DMS153 treated with DMSO at 0.1 percent for 48 hours (cell line): Measurements from ENCODE around the gene YWHAG.
"Not testable (repeated sequence)": the region's sequence is repeated elsewhere in the genome, so short reads cannot be mapped to it uniquely, and the experiment has no call there.

Experiments
- DNase-seq: peaks from one replicate; lab custom pipeline; 2025; ENCODE audit not compliant: unreplicated experiment; lab: John Stamatoyannopoulos, UW

YWHAG gene

GRCh38 chr7:76349313-76349885 is 9.4 kb downstream of the YWHAG start:
- DNase-seq = no peak

- no peak for DNase-seq
Measured at GRCh38 chr7:76347710-76348109, 11.1 kb downstream of the YWHAG start.

- no peak for DNase-seq
Measured at GRCh38 chr7:76346778-76347177, 12.0 kb downstream of the YWHAG start.

DNA sequence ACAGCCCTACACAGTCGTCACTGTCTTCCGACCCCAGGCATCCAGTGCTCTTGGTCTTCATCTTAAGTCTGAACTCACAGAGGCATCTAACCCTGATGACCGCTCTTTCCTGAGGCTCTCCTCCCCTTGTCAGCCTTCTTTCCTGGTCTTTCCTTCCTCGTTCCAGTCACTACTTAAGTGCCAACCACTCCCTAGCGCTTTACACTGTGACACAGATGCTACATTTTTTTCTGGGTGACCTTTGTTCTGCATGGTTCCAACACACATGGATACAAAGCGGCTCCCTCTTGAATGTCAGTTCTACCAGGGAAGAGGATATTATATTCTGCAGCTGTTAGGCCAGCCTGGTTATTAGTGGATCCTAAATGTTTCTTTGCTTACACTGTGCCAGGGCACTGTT is 12.7 kb downstream of the YWHAG start:
- no peak for DNase-seq

DNA sequence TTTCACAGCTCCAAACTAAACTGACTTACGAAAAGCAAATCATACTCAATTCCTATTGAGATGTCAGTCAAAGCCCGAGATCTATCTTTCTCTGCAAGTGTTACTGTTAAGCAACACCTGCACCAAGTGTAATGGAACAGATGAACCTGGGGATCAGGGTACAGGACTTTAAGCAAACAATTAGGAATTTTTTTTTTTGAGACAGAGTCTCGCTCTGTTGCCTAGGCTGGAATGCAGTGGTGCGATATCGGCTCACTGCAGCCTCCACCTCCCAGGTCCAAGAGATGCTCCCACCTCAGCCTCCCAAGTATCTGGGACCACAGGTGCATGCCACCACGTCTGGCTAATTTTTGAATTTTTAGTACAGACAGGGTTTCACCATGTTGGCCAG is 14.9 kb downstream of the YWHAG start:
- no peak for DNase-seq

DNA sequence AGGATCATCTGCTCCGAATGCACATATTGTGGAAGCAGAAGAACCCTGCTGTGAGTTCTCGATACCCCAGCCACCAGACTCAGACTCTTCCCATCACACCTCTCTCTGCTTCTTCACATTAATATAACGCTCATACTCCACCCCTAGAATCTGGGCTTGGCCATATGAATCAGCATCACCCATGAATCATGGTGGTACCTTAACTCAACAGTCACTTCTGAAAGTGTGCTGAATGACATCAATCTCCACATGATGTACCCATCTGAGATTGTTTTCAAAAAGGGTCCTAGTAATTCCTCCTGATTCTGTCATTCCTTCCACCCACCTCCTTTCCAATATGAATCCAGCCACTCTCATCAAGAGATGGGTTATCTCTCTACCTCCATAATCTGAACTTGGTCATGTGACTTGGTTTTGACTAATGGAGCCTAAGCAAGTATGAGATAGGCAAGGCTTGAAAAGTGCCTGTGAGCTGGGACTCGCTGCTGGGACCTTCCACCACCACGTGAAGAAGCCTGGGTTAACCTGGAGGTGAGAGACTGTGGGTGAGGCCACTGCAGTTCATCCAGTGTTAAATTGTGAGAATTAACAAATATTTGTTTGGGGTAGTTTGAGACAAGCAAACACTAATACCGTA is 15.4 kb downstream of the YWHAG start:
- no peak for DNase-seq

- DNase-seq = no peak
Measured at GRCh38 chr7:76342222-76342621, 16.6 kb downstream of the YWHAG start.

DNA sequence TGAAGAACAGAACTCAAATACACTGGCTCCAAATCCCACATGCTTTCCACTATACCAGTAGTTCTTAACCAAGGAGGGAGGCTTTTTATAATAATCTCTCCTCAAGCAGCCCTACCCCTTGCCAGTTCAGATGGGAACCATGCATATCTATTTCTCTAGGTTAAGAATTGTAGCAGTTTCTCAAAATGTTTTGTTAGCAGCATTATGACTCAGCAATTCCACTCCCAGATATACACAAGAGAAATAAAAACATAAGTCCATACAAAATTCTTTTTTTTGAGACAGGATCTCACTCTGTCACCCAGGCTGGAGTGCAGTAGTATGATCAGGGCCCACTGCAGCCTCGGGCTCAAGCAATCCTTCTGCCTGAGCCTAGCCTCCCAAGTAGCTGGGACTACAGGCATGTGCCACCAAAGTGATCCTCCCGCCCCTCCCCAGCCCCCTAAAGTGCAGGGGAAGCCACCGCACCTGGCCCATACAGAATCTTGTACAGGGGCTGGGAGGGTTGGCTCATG is 18.1 kb downstream of the YWHAG start:
- no peak for DNase-seq

DNA sequence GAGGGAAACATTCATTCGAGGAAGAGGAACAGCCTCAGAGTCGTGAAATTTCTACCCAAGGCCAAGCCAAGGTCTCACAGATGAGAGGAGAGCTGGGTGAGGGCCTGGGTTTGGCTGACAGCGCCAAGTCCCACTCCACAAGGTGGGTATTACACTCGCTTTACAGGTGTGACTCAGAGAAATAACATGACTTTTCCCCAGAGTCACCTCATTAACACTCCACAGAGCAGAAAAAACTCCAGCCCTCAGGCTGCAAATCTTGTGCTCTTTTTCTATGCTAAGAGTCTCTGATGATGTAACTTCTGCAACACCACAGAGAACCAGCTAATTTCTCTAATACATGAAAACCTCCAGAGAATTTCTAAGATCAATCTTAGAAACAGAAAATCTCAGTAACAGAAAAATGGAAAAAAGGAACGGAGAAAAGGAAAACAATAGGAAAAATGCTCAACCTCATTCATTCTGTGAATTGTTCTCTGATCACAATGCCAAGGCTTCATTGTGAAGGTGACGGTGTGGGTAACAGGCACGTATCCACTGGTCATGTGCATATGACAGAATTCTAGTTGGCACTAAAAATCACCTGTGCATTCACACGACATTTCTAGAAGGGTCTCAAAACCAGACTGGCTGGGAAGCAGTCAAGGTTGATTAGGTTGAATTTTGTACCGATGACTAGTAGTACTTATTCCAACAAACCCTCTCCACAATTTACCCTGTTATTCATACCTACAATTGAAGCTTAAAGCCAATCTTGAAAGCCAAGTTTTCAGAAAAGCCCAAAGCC is 20.3 kb downstream of the YWHAG start:
- no peak for DNase-seq

DNA sequence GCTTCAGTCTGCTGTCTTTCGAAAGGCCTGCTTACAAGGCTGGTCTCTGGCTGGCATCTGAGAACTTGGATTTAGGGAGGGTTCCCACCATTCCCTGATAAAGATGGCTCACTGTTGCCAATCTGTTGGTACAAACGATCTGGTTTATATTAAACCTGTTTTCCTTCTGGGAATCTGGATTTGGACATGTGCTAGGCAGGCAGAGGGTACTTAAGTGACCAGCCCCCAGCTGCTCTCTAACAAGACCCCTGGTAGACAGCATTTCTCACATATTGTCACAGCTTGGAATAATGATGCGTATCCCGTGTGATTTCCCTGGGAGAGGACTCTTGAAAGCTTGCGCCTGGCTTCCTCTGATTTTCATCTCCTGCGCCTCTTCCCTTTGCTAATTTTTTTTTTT is 21.6 kb downstream of the YWHAG start:
- DNase-seq = no peak

- no peak for DNase-seq
Measured at GRCh38 chr7:76336094-76336493, 22.7 kb downstream of the YWHAG start.

- not testable (repeated sequence) for DNase-seq
Measured at GRCh38 chr7:76335417-76335816, 23.4 kb downstream of the YWHAG start.

DNA sequence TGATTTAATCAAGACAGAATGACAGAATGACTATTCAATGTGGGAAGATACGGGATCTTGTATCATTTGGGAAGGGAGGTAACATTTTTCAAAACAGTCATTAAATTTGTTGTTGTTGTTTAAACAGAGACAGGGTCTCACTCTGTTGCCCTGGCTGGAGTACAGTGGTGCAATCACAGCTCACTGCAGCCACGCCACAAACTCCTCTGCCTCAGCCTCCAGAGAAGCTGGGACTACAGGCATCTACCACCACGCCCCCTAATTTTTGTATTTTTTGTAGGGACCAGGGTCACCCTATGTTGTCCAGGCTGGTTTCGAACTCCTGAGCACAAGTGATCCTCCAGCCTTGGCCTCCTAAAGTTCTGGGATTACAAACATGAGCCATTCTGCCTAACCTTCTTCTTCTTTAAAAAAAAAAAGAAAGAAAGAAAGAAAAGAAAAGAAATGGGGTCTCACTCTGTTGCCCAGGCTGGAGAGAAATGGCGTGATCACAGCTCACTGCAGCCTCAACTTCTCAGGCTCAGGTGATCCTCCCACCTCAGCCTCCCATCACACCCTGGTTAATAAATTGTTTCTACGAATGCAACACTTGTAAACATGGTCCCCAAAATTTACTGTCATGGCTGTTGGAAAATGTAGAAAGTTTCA is 24.3 kb downstream of the YWHAG start:
- DNase-seq = no peak

- DNase-seq = no peak
Measured at GRCh38 chr7:76333511-76334101, 25.2 kb downstream of the YWHAG start.

GRCh38 chr7:76332078-76332477 is 26.7 kb downstream of the YWHAG start:
- DNase-seq = peak; percentile 16

- DNase-seq = no peak
Measured at GRCh38 chr7:76330673-76331072, 28.1 kb downstream of the YWHAG start.

GRCh38 chr7:76330261-76330660 is 28.5 kb downstream of the YWHAG start:
- no peak for DNase-seq

DNA sequence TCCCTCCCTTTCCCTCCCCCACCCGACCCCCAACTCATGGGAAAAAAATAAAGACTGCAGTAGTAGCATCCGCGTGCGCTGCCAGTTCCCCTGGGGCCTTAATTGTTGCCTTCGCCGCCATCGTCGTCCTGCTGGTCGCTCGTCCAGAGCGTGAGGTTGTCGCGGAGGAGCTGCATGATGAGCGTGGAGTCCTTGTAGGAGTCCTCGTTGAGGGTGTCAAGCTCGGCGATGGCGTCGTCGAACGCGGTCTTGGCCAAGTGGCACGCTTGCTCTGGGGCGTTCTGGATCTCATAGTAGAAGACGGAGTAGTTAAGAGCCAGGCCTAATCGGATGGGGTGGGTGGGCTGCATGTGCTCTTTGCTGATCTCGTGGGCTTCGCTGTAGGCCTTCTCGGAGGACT is 29.3 kb downstream of the YWHAG start:
- no peak for DNase-seq

DNA sequence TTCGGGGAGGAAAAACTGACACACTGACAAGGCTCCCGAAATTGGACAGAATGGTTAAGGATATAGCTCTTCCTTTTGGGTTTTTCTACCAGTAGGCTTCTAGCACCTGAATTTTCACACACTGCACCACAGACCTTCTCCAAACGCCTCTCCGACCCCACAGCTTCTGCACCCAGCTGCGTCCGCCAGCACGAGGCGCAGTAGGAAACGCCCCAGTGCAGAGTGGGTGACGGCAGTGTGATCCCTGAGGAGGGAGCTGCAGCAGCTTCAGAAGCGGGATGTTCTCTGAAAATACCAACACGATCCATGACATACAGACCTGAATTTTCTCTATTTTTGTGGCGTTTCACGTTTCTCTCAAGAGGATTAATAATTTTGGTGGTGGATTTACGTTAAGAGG is 30.4 kb downstream of the YWHAG start:
- no peak for DNase-seq

GRCh38 chr7:76327610-76328009 is 31.2 kb downstream of the YWHAG start:
- no peak for DNase-seq

DNA sequence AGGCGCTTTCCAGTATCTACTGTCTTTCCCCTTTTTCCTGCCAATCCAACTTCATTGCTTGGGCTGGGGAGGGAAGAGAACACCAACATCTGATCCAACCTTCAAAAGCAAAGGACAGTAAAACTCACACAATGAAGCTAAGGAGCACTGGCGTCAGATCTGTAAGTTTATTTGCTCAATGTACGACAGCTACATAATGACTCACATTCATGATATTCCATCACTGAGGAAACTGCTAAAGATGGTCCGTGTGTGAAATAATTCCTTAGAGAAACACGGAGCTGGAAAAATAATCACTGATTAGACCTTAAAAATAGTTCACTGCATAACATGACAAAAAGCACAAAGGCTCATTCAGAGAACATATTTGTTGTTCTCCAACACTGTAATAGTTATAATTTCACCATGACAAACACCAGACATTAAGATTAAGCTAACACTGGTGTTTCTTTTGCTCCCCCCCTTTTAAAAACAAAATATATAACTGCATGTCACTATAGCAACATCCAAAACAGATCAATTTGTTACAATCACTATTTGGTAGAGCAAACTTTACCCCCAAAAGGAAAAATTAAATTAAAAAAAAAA is 32.1 kb downstream of the YWHAG start:
- no peak for DNase-seq
